Posterior cingulate gyrus (tissue), 11 donors: ENCODE data around the gene GPA33.

ENCODE experiments used
- DNase-seq, 10 donors: peaks; one replicate each; pipeline versions ENCODE4 v3.0.0 to v3.0.0-alpha.2; 2020 to 2021; ENCODE audit warnings: mixed read lengths in 3 of 10
- intact Hi-C: fragments of 100-400 bp; cut with DNase I; formaldehyde crosslinking; loops from one replicate; pipeline ENCODE4 v1.15.1; 2023

Gene GPA33

GRCh38 chr1:167003711-167004110 lies 86.5 kb downstream of the GPA33 start:
- no peak for DNase-seq
- intact Hi-C loops: no loop called here
